ENCODE results near the gene RCE1.

- TF ChIP-seq BHLHE40 (IDR thresholded peaks at IDR 0.05; ENCODE audit: borderline replicate concordance): no peak
- TF ChIP-seq ZNF384 (IDR thresholded peaks at IDR 0.05): no peak
- no peak for TF ChIP-seq FOXA1 (IDR thresholded peaks at IDR 0.05)
These were observed 32.6 kb upstream of the RCE1 start for GRCh38 chr11:66810576-66811185.

Data from HEK293T (cell line).